Natural killer cell (primary cell): ENCODE results near the gene DCST1. TPM values are rescaled to one million over a fixed set of nuclear protein-coding genes. Genes with fewer than 3 reads are reported as not detected.

ENCODE experiments used
- ATAC-seq, 3 donors: fragments of 150-1000 bp in 2 of 3; fragments of 200-7000 bp in 1 of 3; cut with Tn5 transposase; 1 replicate in 1 of 3; 2 replicates in 2 of 3; pipeline ENCODE4 v1.10.0; 2021; ENCODE audit warnings: mild to moderate bottlenecking in 2 of 3, moderate library complexity in 2 of 3
- DNase-seq, 2 donors: peaks; one replicate each; pipeline versions ENCODE4 v3.0.0 to v3.0.0-alpha.2; 2013 to 2021; ENCODE audit warnings: mixed read lengths in 1 of 2
- H3K27ac ChIP-seq: one replicate; pipeline ENCODE4 v1.5.1; 2013; ENCODE audit warnings: mild to moderate bottlenecking, low read length
- H3K27me3 ChIP-seq: one replicate; pipeline ENCODE4 v1.6.1; 2013; ENCODE audit warnings: low read length; ENCODE audit not compliant: control insufficient read depth, insufficient read depth
- H3K36me3 ChIP-seq: one replicate; pipeline ENCODE4 v1.6.1; 2013; ENCODE audit warnings: low read length; ENCODE audit not compliant: control insufficient read depth, insufficient read depth
- H3K4me1 ChIP-seq: one replicate; pipeline ENCODE4 v1.6.1; 2013; ENCODE audit warnings: low read length; ENCODE audit not compliant: control insufficient read depth, insufficient read depth
- H3K4me3 ChIP-seq: one replicate; pipeline ENCODE4 v1.5.1; 2013; ENCODE audit warnings: low read length
- H3K9me3 ChIP-seq: one replicate; pipeline ENCODE4 v1.6.1; 2013; ENCODE audit warnings: low read length; ENCODE audit not compliant: control insufficient read depth, insufficient read depth
- H3K27ac Mint-ChIP-seq, 2 donors: one replicate each; pipeline ENCODE4 v1.8.0; 2022; ENCODE audit warnings: mild to moderate bottlenecking in 2 of 2, mixed read lengths in 2 of 2, moderate library complexity in 1 of 2
- H3K27me3 Mint-ChIP-seq, 2 donors: one replicate each; pipeline ENCODE4 v1.8.0; 2022; ENCODE audit warnings: low read depth in 2 of 2, mixed read lengths in 2 of 2
- H3K36me3 Mint-ChIP-seq: one replicate; pipeline ENCODE4 v1.8.0; 2022; ENCODE audit warnings: mixed read lengths
- H3K4me1 Mint-ChIP-seq, 2 donors: one replicate each; pipeline ENCODE4 v1.8.0; 2022; ENCODE audit warnings: mixed read lengths in 2 of 2
- H3K4me3 Mint-ChIP-seq: one replicate; pipeline ENCODE4 v1.8.0; 2022; ENCODE audit warnings: mild to moderate bottlenecking, moderate library complexity, mixed read lengths
- H3K9me3 Mint-ChIP-seq, 2 donors: one replicate each; pipeline ENCODE4 v1.8.0; 2022; ENCODE audit warnings: mixed read lengths in 2 of 2
- CTCF ChIP-seq: fragments of 200-600 bp; IDR thresholded peaks from one replicate; pipeline ENCODE4 v1.8.0; 2022; ENCODE audit warnings: antibody characterized with exemption
- WGBS: methylation state at CpG from one replicate; pipeline ENCODE4 v1.1.7; 2013; ENCODE audit warnings: missing lambda C conversion rate; ENCODE audit not compliant: insufficient coverage; 5-methylcytosine and 5-hydroxymethylcytosine counted together
- intact Hi-C: fragments of 100-400 bp; cut with micrococcal nuclease; formaldehyde crosslinking; loops from one replicate; pipeline ENCODE4 v1.14.2; 2022
- total RNA-seq, 4 donors: library from RNA; stranded (reverse); fragments of 120-200 nt in 1 of 4; gene quantifications; one replicate each; pipeline versions ENCODE4 v1.2.3 to v1.2.4, GENCODE V29; 2013 to 2022

Gene DCST1
- total RNA-seq, 3 donors from 2014 or later (not counting 1 experiment from before 2014, with no cell fraction given), result 0.35 to 0.60 TPM; not detected in 1

GRCh38 chr1:155037851-155038441 is 4.3 kb downstream of the DCST1 start:
- DNase-seq, result no peak
- intact Hi-C loops, result no loop called here
- TF ChIP-seq CTCF, result no peak

GRCh38 chr1:155038602-155039307 is 5.1 kb downstream of the DCST1 start:
- Mint-ChIP-seq H3K36me3 (no peaks in the 10 kb centered on the region), H3K4me3 (no peak overlapping the region), H3K27me3 (peaks cover 7 to 12% of the 10 kb centered on the region in 2 donors), H3K9me3 (no peaks in the 10 kb centered on the region), H3K4me1 (peaks cover 0 to 5% of the 10 kb centered on the region in 2 donors), H3K27ac (no peak overlapping the region)
- Histone ChIP-seq H3K27me3 (no peaks in the 10 kb centered on the region), H3K27ac (no peak overlapping the region), H3K9me3 (no peaks in the 10 kb centered on the region), H3K4me3 (no peak overlapping the region), H3K36me3 (no peaks in the 10 kb centered on the region), H3K4me1 (no peaks in the 10 kb centered on the region)
- DNase-seq, result no peak
- no peak for ATAC-seq
- 42% methylated on average over 8 of the region's 8 CpGs for WGBS
- TF ChIP-seq CTCF, result no peak
- intact Hi-C loops, result no loop called here

More at GRCh38 chr1:155037851-155038441, 4.3 kb downstream of the DCST1 start:
- no peak for ATAC-seq
- H3K9me3 Mint-ChIP-seq, result no peaks in the 10 kb centered on the region
- no peak overlapping the region for H3K4me3 Mint-ChIP-seq
- H3K36me3 Mint-ChIP-seq, result no peaks in the 10 kb centered on the region
- Histone ChIP-seq H3K36me3 (no peaks in the 10 kb centered on the region), H3K27me3 (no peaks in the 10 kb centered on the region), H3K4me3 (no peak overlapping the region), H3K4me1 (no peaks in the 10 kb centered on the region), H3K9me3 (no peaks in the 10 kb centered on the region), H3K27ac (no peak overlapping the region)
- peaks cover 5 to 12% of the 10 kb centered on the region in 2 donors for H3K27me3 Mint-ChIP-seq
- H3K27ac Mint-ChIP-seq, result no peak overlapping the region
- WGBS, result 82% methylated on average over 6 of the region's 6 CpGs
- peaks cover 0 to 5% of the 10 kb centered on the region in 2 donors for H3K4me1 Mint-ChIP-seq

- H3K27ac ChIP-seq, result no peak overlapping the region
- no peaks in the 10 kb centered on the region for H3K36me3 Mint-ChIP-seq
- no peak for DNase-seq
- no peaks in the 10 kb centered on the region for H3K9me3 ChIP-seq
- no peaks in the 10 kb centered on the region for H3K27me3 ChIP-seq
- no peak overlapping the region for H3K4me3 ChIP-seq
- H3K36me3 ChIP-seq, result no peaks in the 10 kb centered on the region
- no peak for ATAC-seq
- intact Hi-C loops, result no loop called here
- no peaks in the 10 kb centered on the region for H3K4me1 ChIP-seq
- 77% methylated on average over 3 of the region's 4 CpGs for WGBS
- H3K9me3 Mint-ChIP-seq, result no peaks in the 10 kb centered on the region
- H3K4me3 Mint-ChIP-seq, result no peak overlapping the region
- H3K27me3 Mint-ChIP-seq, result peaks cover 9 to 12% of the 10 kb centered on the region in 2 donors
- H3K4me1 Mint-ChIP-seq, result peaks cover 0 to 5% of the 10 kb centered on the region in 2 donors
- TF ChIP-seq CTCF, result no peak
- H3K27ac Mint-ChIP-seq, result no peak overlapping the region
Observed at GRCh38 chr1:155039308-155039669, 5.7 kb downstream of the DCST1 start.
